ENCODE measurements around the gene SCN10A. TPM values are rescaled to one million over a fixed set of nuclear protein-coding genes. Genes with fewer than 3 reads are reported as not detected.

SCN10A gene
- total RNA-seq, 1 donor from 2014 or later: 0.14 TPM

DNA sequence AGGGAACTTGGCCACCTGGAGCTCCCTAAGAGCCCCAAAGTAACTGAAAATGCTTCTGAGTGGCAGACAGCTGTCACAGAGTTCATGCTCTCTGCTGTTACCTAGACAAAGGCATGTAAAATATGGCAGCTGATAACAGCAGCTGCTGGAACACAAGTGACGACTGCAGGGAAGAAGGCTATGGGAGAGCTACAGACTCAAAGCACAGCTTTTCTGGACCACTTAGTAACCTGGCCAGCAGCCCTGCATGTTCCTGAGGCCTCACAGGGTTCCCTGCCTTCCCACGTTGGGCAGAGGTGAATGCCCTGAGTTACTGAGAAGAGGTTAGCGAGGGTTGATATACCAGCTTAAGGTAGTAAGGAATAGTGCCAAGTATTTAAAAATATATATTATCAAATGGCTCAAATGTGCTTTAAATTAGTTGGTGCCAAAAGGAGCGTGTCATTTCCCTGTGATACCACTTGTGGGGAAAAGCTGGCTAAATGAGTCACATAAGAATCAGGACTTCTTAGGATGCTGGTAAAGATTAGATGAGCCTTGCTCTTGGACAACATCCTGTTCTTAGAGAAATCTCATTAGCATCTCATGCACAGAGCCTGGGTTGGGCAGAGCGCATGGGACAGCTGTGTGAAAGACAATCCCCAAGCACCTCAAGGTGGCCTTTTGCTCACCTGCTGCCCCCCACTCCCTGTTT lies 90.1 kb downstream of the SCN10A start:
- DNase-seq (ENCODE audit: missing footprints) (no peak), ATAC-seq (peak; percentile 88)
- intact Hi-C loops (cut with DNase I): loop anchor here (2.0 to 10.0 kb wide), 2 partner anchors 77 to 191 kb away; partner anchors contain the start of gene SCN5A

DNA sequence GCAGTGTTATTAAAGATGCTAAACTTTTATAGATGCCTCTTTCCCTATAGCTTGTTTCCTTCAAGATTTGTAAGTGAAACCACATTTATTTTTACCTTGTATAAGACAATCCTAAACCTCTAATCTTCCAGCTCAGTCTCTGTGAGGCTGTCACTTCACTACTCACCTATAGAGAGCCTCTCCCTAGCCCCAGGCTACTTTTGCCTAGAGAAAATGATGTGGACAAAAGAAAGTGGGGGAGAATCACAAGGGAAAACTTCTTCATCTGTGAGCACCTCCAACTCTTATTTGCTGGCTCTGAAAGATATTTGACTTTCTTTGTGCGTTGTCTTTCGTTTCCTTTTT lies 91.7 kb downstream of the SCN10A start:
- no peak for DNase-seq (ENCODE audit: missing footprints)
- ATAC-seq: no peak
- intact Hi-C loops (cut with DNase I): loop anchor here (2.0 to 10.0 kb wide), 2 partner anchors 76 to 190 kb away; partner anchors contain the start of gene SCN5A

DNA sequence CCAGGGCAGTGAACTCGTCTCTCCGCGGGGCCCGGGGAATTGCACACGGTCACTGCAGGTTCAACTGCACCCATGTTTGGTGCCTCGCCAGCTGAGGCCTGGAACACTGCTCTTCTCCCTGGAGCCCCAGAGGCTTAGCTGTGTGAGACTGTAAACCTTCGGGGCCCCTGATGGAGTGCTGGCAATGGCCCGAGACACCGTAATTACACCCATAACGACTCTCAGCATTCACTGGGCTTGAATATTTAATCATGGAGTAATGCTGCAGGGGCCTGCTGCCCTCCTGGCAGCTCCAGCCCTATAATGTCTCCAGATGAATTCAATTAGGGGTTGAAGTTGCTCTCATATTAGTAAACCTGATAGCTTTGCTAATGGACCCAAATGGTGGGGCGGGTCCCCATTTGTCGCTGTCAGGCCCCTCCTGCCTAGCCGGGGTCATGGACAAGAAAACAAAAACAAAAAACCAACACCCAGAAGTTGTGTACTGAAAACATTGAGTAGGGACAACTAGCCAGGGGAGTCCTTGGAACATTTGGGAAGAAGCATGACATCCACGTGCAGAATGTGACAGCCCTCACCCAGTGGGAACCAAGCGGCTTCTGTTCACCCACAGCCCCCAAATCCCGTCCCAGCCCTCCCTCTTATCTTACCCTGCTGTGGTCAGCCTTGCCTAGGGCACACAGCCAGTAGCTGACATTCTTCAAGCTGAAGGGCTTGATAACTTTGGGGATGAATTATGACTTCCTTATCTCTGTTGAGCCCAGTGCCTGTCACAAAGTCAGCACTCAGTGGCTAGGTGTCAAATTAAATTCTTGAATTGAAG lies 92.2 kb downstream of the SCN10A start:
- ATAC-seq: peak; percentile 71
- intact Hi-C loops (cut with DNase I): loop anchor here (2.0 to 10.0 kb wide), 2 partner anchors 75 to 189 kb away; partner anchors contain the start of gene SCN5A
- no peak for DNase-seq (ENCODE audit: missing footprints)

DNA sequence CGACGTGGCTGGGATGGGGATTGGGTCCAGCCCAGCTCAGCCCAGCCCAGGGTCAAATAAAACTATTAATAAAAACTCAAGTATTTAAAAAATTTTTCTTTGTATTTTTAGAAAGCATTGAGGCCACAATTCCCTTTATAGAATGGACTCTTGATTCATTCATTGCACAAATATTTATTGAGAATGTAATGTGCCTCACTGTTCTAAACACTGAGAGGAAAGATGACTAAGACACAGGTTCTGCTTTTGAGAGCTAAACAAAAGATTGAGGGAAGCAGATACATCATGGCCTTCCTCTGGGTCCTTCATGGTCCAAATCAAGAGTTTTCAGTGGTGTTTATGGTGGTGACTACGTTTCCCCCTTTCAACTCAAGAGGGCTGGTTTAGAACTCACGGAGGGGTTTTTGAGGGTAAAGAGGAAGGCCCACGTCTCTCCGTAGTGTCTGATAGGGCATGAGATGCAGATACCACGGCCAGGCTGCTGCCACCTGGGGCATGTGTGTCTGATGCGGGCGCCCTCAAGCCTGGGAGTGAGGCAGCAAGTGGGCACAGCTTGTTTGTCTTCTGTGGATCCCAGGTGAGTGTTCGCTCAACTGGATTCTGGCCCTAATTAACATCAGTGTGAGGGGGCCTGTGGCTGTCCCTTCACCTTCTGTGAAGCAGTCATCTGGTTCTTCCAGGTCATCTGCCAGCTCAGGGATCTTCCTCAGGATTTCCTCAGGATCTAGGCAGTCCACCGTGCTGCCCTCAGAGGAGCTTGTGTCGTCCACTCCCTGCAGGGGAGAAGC lies 93.0 kb downstream of the SCN10A start:
- no peak for ATAC-seq
- intact Hi-C loops (cut with DNase I): loop anchor here (10.0 kb wide), 1 partner anchor 188 kb away; no protein-coding TSS in a partner anchor
- no peak for DNase-seq (ENCODE audit: missing footprints)

DNA sequence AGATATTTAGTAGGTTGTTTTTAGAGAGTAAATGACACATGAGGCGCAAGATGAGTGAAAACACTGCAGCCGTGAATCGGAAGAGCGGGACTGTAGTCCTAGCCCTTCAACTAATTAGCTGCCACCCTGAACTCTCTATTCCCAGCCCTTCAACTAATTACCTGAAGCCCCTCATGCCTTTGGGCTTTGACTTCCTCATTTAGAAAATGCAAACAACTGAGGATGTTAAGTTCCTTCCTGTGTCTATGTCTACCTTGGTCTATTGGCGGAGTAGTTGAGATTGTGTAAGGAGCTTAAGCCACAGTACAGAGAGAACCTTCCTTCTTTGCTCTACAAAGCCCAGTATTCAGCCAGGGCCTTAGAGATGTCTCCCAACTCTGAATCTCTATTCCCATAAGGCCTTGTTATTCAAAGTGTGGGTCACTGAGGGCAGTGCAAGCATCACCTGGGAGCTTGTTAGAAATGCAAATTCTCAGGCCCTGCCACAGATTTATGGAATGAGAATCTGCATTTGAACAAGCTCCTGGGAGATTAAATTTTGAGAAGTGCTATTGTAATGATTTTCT lies 94.7 kb downstream of the SCN10A start:
- DNase-seq (ENCODE audit: missing footprints): no peak
- intact Hi-C loops (cut with DNase I): loop anchor here (10.0 kb wide), 1 partner anchor 186 kb away; no protein-coding TSS in a partner anchor

DNA sequence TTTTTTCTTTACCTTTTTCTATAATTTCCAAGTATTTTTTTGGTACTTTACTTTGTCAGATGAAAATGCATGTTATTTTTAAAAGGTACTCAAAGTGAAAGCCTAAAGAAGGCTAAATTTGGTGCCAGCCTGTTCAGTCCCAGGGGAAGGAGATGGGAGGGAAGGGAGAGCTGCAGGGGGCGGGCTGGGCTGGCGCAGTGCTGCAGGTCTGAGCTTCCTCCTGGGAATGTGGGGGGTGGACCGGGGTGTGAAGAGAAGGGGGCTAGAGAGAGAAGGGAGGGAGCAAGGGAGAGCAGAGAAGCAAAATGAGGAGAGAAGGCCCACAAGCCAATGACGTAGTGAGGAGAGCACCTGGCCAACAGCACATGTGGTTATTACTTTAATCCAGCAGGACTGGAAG lies 95.6 kb downstream of the SCN10A start:
- DNase-seq (ENCODE audit: missing footprints) (no peak), ATAC-seq (no peak)
- intact Hi-C loops (cut with DNase I): loop anchor here (10.0 kb wide), 1 partner anchor 186 kb away; no protein-coding TSS in a partner anchor

More for the DNA sequence above, 94.7 kb downstream of the SCN10A start:
- ATAC-seq: no peak

DNA sequence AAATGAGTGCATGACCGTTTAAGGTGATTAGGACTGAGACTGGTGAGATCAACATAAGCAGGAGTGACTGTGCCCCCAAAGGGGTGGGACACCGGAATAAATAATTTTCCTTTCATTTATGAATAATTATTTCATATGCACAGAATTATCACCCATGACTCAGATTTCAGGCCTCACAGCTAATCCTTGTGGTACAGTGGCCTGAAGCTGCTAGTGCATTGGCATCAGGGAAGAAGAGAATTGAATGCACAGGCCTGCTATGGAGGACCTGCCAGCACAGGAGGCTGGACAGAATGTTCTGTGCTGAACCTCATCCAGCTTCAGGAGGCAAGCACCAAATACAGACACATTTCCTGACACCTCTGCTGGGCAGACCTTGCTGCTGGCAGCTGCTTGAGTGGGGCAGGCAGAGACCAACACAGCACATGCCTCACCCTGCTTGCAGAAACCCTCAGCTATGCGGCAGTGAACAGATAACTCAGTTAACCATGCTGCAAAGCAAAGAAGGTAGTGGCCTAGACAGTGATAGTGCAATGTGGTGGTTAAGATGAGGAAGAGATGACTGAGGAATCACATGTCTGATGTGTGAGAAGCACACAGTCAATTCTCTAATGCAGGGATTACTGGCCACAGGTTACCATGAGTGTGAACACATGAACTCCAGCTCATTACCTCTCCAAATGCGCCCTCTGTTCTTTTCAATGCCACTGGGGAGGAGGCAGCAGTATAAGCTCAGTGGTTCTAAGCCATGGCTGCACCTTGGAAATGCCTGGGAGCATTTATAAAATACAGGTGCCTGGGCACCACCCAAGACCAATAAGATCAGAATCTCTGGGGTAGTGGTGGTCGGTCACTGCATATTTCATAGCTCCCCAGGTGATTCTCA lies 98.4 kb downstream of the SCN10A start:
- DNase-seq (ENCODE audit: missing footprints) (peak; percentile 73), ATAC-seq (peak; percentile 96)
- intact Hi-C loops (cut with DNase I): loop anchor here (5.0 kb wide), 1 partner anchor 215 kb away; no protein-coding TSS in a partner anchor

DNA sequence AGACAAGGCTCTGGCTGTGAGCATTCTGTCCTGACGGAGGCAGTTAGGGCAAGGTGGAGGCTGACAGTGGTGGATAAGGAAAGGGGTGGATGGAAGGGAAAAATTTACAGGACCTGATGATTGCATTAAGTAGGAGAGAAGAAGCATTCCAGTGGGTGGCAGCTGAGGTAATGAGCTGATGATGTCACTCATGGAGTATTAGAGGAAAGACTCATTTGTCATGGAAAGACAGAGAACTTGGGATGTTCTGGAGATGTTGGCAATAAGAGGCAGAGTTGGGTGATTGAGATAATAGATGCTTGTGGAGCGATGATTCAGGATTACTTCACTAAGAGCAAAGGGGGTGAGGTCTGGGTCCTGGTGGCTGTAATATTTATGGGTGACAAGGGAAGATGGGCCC lies 102.9 kb downstream of the SCN10A start:
- intact Hi-C loops (cut with DNase I): no loop called here
- ATAC-seq: no peak
- DNase-seq (ENCODE audit: missing footprints): no peak

DNA sequence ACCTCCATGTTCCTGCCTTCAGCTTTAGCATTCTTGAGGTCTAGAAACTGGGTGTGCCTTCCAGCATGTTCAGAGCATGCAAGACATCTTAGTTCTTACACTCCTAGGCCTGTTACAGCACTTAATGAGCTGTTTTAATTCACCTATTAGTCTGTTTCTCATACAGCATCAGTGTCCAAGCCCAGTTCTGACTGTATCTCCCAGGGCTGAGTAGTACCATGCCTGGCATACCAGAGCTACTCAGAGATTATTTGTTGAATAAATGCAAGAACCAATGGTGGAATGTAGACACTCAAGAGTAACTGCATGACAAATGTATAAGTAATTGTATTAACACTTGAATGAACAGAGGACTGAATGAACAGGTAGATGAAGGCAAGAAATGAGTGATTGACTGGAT lies 104.7 kb downstream of the SCN10A start:
- intact Hi-C loops (cut with DNase I): no loop called here
- ATAC-seq: no peak

DNA sequence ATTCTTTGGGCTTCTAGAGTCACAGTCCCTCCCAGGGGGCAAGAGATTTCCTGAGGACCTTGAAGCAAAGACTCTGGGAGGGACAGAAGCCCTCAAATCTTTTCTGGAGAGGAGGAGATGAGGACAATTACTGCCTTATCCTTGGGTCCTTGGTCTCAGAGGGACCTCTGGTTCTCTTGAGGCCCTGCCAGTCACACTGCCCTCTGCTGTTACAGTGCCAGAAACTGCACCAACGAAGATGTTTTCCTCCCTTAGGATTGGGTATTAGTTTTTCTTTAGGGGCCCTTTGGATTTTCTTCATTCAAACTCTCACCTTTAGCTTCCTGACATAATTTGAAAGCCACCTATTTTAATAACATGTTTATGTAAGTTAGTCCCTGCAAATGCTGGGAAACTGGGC lies 108.3 kb downstream of the SCN10A start:
- DNase-seq (ENCODE audit: missing footprints) (no peak), ATAC-seq (no peak)
- intact Hi-C loops (cut with DNase I): no loop called here

More for the DNA sequence above, 104.7 kb downstream of the SCN10A start:
- DNase-seq (ENCODE audit: missing footprints): no peak

DNA sequence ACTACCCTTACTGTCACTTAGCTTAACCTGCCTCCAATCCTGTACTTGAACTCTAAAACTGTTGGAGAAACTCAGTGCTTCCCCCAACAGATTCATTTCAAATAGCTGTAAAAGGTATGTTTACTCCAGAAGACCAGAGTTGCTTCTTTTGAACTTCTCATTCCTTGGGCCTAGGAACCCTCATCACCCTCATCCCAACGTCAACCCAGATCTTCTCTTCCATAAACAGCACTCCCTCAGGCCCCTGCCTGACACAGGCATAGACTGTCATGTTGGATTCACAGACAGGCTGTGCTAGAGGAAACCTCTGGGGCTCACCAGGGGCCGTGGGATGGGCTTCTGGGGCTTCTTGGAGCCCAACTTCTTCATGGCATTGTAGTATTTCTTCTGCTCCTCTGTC lies 109.1 kb downstream of the SCN10A start:
- intact Hi-C loops (cut with DNase I): no loop called here
- DNase-seq (ENCODE audit: missing footprints) (no peak), ATAC-seq (no peak)

DNA sequence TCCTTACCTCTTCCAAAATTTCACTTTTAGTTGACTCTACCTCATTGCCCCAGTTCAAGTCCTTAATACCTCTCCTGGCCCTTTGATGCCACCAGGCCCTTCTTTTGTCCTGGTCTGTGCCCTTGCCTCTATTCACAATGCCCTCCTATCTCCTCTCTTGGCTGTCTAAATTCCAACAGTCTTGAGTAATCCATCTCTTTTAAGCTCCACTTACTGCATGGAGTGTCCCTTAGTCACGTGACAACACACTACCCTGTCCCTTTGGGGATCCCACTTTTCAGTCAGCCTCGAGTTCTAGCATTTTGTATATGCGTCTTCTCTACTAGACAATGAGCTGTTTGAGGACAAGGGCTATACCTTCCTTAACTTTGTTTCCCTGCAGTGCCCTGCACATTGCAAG lies 113.8 kb downstream of the SCN10A start:
- no peak for ATAC-seq
- no peak for DNase-seq (ENCODE audit: missing footprints)
- intact Hi-C loops (cut with DNase I): no loop called here

DNA sequence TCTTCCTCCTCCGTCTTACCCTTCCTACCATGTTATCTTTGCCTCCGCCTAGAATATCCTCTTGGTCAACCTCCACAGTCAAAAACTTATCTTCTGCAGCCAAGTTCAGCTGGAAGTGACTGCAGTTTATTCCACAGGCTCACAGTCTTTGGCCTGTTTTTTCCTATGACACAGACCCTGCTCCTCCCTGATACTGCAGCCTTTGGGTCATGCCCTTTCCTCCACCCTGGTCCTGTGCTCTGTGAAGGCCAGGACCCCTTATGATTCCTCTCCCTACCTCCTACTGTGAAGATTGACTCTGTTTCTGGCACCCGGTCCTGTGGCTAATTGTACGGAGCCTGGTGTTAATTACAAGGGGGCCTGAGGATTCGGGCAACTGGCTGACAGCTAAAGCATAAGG lies 117.3 kb downstream of the SCN10A start:
- intact Hi-C loops (cut with DNase I): no loop called here
- ATAC-seq: peak; percentile 44
- DNase-seq (ENCODE audit: missing footprints): no peak

DNA sequence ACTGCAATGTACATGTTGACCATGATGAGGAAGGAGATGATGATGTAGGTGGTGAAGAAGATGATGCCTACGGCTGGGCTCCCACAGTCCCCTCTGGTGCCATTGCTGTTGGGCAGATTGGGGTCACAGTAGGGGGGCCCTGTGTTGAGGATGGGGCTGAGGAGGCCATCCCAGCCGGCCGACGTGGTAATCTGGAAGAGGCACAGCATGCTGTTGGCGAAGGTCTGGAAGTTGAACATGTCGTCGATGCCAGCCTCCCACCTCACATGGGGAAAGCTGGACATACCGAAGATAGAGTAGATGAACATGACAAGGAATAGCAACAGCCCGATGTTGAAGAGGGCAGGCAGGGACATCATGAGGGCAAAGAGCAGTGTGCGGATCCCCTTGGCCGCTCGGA lies 118.0 kb downstream of the SCN10A start:
- ATAC-seq (no peak), DNase-seq (ENCODE audit: missing footprints) (no peak)
- intact Hi-C loops (cut with DNase I): no loop called here

DNA sequence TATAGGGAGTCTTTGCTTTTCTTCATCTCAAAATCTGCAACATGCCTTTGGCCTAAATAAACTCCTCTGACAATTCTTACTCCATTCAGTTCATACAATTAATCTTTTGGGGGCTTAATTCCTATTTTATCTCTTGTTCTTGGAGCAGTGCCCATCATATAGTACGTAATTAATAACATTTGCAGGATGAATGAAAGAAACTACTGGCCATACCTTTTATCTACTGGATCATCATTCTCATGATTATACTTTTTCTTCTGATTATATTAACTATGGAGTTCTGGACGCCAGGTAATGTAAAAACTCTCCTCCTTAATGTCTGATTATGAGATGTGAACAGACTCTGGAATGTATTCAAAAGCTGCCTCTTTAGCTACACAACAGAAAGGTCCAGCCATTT lies 120.0 kb downstream of the SCN10A start:
- ATAC-seq: no peak
- intact Hi-C loops (cut with DNase I): no loop called here
- DNase-seq (ENCODE audit: missing footprints): no peak

DNA sequence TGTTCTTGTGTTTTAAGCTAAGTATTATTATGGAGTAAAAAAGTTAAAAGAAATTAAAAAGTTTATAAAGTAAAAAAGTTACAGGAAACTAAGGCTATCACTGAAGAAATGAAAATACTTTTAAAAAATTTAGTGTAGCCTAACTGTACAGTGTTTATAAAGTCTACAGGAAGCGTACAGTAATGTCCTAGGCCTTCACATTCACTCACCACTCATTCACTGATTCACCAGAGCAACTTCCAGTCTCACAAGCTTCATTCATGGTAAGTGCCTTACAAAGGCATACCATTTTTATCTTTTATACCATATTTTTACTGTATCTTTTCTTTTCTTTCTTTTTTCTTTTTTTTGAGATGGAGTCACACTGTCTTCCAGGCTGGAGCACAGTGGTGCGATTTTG lies 125.8 kb downstream of the SCN10A start:
- intact Hi-C loops (cut with DNase I): no loop called here
- DNase-seq (ENCODE audit: missing footprints): no peak
- no peak for ATAC-seq

DNA sequence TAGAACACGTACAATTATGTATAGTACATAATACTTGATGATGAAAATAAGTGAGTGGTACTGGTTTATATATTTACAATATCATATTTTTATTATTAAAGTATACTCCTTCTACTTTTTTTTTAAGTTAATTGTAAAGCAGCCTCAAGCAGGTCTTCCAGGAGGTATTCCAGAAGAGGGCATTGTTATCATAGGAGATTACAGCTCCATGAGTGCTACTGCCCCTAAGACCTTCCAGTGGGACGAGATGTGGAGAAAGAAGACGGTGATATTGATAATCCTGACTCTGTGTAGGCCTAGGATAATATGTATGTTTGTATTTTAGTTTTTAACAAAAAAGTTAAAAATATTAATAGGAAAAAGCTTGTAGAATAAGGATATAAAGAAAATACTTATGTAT lies 126.2 kb downstream of the SCN10A start:
- DNase-seq (ENCODE audit: missing footprints): no peak
- ATAC-seq: no peak
- intact Hi-C loops (cut with DNase I): loop anchor here (1.0 kb wide), 1 partner anchor 154 kb away; no protein-coding TSS in a partner anchor

DNA sequence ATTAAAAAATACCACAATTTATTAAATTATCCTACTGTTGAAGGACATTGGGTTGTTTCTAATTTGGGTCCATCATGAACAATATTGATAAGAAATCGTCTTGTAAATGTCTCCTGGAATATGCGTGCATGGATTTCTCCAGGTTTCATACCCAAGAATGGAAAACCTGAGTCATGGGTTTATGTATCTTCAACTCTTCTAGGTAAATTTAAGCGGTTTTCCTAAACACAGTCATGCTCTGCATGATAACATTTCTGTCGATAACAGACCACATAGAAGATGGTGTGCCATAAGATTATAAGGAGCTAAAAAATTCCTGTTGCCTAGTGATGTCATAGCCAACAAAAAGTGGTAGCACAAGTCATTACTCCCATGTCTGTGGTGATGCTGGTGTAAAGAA lies 126.7 kb downstream of the SCN10A start:
- no peak for DNase-seq (ENCODE audit: missing footprints)
- no peak for ATAC-seq
- intact Hi-C loops (cut with DNase I): loop anchor here (1.0 kb wide), 1 partner anchor 154 kb away; no protein-coding TSS in a partner anchor

Data from Right ventricle myocardium inferior (tissue), 1 donor.